ENCODE measurements around the gene SMIM41. TPM values are rescaled to one million over a fixed set of nuclear protein-coding genes. Genes with fewer than 3 reads are reported as not detected.

SMIM41 gene
- total RNA-seq, 1 donor from 2014 or later = not detected

DNA sequence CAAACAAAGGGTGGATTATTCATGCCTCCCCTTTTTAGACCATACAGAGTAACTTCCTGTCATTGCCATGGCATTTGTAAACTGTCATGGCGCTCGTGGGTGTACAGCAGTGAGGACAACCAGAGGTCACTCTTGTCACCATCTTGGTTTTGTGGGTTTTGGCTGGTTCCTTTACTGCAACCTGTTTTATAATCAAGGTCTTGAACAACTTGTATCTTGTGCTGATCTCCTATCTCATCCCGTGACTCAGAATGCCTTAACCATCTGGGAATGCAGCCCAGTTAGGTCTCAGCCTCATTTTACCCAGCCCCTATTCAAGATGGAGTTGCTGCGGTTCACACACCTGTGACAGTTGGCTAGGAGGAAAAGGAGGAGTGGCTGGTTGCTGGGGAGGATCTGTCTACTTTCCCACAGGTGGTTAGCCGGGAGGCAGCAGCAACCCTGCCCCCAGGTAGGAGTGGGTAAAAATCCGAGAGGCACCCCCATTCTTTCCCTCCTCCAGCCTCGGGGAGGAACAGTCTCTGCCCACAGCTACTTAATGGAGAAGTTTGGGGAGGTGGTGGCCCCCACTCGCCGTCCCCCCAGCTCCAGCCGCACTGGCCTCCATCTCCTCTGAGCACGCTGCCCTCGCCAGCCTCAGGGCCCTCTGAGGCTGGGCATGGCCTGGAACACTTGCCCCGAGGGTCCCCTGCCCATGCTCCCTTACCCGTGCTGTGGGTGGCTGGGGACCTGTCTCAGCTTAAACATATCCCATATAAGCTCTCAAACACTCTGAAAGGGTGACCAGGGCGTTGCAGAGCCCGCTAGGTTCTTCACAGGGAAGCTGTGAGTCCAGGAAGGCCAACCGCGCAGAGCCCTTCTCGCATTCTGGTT is 41.7 kb downstream of the SMIM41 start:
- no peak for DNase-seq (ENCODE audit: extremely low read depth, low read depth, low spot score)

DNA sequence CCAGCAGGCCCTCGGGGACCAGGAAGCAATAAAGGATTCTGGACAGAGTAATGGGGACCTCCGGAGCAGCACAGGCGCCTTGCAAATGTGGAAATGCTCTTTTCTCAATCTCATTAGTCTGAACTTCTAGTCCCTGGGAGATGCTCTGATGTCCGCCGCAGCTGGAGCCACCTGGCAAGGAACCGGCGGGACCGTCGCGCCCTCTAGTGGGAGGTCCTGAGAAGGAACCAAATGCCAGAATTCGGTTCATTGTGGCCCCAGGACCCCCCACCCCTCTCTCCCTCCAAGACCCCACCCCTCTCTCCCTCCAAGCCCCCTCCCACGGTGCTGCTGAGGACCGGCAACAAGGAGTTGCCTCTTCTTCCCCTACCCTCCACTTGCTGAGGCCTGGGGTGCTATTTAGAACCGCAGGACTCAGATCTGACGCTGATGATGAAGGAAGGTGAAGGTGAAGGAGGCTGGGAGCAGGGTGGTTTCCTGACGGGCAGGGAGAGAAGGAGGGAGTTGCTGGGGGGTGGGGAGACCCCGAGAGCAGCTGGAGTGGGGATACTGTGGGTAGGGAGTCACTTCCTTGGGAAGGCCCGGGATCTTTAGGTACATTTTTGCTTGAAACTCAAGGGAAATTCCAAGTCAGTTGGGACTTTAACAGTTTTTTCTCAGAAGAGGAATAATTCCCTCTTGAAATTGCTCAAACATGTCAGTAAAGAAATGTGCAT is 42.5 kb downstream of the SMIM41 start:
- DNase-seq (ENCODE audit: extremely low read depth, low read depth, low spot score) = no peak

DNA sequence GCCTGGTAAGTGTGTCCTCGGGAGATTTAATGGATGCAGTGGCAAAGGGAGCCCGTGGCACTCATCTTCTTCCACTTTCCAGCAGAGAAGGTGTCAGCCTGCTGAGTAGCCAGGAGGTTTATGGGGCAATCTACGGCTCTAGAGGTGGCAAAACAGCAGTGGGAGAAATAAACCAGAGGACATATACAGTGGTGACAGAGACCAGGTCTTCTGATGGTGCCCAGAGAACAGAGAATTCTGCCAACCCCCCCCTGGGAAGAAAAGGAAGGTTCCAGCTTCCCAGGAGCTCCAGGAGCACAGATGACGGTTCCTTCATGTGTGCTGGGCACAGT is 43.0 kb downstream of the SMIM41 start:
- no peak for DNase-seq (ENCODE audit: extremely low read depth, low read depth, low spot score)

DNA sequence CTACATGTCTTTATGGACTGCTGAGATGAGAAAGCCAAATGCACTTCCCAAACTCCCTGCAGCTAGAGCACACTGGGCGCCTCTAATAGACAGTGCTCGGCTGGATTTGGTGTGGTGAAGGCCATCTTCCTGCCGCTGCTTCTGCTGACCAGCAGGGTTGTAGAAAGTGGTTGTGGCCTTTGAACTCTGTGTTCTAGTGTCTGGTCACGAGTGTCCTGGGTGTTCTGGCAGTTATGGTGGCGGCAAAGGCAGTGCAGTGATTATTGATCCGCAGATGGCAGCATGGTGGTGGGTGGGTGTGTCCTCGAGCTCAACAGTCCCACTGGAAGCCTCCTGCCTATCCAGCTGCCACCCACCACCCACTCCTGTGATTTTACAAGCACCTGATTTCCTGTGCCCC is 43.4 kb downstream of the SMIM41 start:
- no peak for DNase-seq (ENCODE audit: extremely low read depth, low read depth, low spot score)

DNA sequence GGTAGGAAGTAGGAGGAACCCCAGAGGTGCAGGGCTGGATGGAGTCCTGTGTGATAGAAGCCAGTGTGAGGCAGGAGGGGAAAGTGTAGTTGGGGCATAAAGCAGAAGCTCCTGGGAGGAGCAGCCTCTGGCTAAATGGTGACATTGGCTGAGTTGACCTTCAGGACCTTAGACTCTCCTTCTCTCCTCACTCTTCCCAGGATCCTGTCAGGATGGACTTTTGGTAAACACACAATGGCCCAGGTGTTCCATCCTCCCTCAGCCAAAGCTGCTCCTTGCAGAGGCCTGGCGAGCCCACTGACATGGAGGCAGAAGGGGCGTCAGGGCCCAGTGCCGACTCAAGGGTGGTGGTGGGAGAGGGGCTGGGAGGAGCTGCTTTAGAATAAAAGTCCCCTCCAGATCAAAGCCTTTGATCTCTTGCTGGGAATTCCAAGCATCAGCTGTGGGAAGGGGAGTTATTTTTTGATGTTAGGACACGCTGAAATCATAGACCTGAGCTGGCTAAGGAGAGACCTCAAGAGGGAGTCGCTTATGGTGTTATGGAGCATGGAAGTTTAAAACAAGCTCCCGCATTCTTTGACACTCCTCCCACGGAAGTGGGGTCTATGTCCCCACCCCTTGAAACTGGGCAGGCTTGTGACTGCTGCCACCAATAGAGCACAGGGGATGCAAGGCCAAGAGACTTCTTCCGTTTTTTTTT is 44.1 kb downstream of the SMIM41 start:
- no peak for DNase-seq (ENCODE audit: extremely low read depth, low read depth, low spot score)

DNA sequence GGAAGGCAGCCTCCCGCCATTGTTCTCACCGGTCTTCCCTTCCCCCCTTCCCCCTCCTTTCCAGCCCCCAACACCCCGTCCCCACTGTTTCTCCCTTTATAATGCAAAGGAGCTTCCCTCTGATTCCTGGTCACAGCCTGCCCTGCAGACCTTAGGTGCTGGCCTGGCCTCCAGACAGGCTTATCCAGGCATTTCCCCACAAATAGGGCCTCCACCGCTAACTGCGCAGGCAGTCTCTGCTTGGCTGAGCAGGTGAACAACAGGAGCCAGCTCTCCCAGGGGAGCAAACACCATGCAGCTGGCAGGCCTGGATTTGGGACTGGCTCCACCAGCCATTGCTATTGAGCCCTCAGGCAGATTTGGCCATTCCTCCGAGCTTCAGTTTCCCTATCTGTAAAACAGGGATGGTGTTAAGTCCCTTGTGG is 46.0 kb downstream of the SMIM41 start:
- no peak for DNase-seq (ENCODE audit: extremely low read depth, low read depth, low spot score)

DNA sequence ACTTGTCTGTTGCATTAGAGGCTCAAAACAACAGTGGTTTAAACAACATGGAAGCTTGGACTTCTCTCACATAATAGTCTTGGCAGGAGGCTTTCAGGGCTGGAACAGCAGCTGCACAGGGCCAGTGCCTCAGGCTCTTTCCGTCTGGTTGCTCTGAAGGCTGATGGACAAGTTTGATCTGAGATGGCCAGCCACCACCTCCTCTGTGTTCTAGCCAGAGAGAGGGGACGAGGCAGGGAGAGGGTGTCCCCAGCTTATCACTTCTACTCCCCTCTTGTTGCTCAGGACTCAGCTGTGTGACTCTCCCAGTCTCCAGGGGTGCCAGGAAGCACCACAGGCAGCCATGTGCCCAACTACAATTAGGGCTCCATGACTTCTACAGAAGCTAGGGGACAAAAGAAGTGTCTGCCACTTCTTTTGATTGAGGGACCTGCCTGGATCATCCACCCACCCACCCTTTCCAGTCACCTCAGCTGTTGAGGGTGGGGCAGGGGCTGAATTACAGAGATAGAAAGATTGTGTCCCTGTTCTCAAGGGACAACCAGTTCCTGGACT is 46.6 kb downstream of the SMIM41 start:
- DNase-seq (ENCODE audit: extremely low read depth, low read depth, low spot score) = no peak

DNA sequence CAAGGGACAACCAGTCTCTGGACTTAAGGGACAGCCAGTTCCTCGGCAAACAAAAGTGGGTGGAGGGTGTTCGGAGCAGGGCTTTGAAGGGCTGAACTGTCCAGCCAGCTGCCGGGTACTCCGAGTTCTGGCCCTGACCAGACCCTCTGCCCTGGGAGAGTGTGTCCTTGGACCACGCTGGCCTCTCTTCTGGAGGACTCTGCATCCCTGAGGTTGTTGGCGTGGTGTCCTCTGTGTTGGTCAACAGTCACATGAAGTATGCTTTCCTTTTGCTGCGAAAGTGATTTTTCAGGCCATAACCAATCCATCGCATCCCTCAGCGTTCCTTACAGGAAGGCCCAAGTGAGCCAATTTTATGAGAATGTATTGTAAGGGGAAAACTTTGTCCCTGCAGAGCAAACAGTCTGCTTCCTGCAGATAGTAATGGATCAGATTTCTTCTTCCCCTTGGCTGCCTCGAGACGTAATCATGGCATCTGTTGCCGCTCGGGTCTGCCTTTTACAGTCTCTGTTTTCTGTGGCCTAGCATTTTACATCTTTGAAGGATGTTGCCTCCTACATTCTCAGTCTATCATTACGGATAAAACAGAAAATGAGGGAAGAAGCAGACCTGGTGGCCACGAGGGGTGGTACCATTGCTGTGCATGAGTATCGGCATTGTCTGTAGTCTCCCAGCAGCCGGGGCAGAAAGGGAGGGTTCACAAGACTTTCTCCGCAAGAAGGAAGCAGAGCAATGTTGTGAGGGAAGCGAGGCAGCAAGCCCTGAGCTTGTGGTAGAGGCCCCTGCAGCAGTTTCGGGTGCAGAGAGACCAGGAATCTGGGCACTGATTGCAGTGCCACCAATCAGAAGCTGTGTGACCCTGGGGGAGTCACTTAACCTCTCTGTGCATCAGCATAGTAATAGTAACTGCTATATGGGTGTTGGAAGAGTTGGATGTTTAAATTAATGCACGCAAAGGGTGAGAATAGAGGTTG is 47.4 kb downstream of the SMIM41 start:
- DNase-seq (ENCODE audit: extremely low read depth, low read depth, low spot score) = peak; percentile 94

DNA sequence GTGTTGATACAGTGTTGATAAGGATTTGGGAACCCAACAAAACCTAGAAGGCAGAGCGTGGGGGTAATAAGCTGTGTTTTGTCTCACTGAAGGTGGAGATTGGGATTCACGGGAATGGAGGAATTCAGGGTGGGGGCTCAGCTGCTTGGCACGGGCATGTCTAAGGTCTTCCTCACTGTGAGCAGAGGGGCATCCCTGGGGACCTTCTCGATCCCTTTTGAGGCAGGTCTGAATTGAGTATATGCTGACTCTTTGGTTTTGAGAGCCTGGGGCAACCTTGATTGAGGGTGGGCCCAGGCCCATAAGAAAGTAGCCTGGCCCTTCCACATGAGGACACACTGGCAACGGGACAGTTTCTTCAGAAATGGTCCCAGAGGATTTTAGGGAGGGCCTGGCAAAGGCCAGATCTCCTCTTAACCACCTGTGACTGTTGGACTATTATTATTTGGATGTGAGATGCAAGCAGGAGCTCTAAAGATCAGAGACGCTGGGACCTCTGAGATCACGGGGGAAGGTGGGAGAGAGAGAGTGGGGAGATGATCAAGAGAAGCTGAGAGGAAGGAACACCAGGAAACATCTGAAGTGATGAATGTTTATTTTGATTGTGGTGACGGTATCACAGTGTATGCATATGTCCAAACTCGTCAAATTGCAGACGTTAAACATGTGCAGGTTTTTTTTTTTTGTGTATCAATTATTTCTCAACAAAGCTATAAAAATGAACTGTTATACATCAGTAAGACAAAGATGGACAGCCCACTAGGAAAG is 48.4 kb downstream of the SMIM41 start:
- DNase-seq (ENCODE audit: extremely low read depth, low read depth, low spot score) = no peak

DNA sequence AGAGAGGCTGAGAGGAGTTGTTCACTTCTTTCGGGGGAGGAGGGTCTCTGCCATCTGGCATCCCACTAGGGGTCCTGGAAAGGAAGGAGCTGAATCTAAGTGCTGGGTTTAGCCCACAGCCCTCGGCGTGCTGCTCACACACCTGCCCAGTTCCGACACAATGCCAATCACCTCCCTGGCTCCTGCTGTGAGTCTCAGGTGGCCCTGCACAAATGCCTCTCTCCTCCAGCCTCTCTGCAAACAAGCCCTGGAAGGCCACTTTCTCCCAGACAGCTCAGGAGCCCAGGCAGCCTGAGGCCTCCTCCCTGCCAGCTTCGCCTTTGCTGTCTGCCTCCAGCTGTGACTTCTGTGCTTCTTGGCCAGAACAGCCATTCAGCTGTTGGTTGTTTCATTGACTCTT is 51.2 kb downstream of the SMIM41 start:
- no peak for DNase-seq (ENCODE audit: extremely low read depth, low read depth, low spot score)

DNA sequence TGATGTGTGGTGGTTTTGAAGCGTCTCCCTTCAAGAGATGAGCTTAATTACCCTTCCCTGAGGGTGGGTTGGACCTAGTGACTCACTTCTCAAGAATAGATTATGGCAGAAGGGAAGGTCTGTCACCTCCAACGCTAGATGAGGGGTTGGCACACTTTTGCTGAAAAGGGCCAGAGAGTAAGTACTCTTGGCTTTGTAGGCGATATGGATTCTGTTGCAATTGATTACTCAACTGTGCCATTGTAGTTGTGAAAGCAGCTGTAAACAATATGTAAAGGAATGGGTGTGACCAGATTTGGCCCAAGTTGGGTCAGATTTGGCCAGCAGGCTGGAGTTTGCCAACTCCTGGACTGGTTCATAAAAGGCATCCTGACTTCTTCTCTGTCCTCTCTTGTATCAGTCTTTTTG is 53.3 kb downstream of the SMIM41 start:
- DNase-seq (ENCODE audit: extremely low read depth, low read depth, low spot score) = no peak

DNA sequence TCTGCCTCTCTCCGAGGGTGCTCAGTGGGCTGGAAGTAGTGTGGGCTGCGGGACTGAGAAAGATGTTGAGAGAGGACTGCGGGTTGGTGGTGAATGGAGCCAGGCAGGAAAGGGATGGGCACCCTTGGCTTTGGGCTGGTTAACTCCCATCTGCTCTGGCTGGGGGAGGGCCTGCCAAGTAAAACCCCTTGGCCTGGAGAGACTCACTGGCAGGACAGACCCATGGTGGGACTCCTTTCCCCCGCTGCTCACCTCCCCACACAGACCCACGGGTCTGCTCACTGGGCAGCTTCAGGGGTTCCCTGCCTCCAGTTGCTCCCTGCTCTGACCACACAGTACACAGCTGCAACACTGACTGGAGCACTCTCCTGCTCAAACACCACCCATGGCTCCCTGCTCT is 58.2 kb downstream of the SMIM41 start:
- no peak for DNase-seq (ENCODE audit: extremely low read depth, low read depth, low spot score)

DNA sequence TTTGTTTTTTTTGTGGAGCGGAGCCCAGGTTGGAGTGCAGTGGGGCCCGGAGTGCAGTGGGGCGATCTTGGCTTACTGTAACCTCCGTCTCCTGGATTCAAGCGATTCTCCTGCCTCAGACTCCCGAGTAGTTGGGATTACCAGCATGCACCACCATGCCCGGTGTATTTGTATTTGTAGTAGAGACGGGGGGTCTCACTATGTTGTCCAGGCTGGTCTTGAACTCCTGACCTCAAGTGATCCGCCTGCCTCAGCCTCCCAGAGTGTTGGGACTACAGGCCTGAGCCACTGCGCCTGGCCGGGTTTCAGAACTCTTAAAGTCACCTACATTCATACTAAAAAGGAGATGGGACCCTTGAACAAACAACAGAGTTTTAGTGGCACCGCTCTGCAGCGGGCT is 59.6 kb downstream of the SMIM41 start:
- no peak for DNase-seq (ENCODE audit: extremely low read depth, low read depth, low spot score)

DNA sequence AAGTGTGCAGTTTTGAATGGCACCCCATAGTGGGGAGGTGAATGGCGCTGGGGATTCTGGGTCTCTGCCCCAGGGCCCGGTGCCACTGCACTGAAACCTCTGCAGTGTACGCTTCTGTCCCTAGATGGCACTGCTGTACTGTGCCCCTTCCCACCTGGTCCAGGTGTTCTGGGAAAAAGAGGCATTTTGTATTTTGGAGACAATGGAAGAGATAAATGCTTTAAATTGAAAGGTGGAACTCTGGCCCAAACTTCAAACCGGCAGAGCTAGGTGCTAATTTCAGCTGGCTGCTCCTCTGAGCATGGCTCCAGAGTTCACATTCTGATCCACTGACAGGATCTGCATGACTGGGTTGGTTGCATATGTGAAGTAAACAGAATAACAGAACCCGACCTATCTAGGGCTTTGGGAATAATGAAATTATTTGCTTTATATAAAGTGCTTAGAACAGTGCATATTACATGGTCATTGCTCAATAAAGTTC is 60.1 kb downstream of the SMIM41 start:
- no peak for DNase-seq (ENCODE audit: extremely low read depth, low read depth, low spot score)

DNA sequence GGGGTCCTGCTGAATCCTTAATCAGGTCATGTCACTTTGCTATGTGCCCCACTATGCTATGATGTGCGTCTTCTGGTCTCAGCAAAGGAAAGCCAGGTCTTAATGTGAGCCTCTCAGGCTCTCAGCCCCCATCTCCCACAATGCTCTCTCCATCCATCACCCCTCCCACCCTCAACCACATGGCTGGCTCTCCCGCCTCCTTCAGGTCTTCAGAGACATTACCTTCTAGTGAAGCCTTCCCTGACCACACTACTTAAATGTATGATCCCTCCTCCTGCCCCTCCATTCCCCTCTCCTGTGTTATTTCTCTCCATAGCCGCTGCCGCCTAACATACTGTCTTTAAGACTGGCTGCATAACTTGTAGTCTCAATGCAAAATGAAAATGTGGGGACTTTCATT is 61.8 kb downstream of the SMIM41 start:
- no peak for DNase-seq (ENCODE audit: extremely low read depth, low read depth, low spot score)

DNA sequence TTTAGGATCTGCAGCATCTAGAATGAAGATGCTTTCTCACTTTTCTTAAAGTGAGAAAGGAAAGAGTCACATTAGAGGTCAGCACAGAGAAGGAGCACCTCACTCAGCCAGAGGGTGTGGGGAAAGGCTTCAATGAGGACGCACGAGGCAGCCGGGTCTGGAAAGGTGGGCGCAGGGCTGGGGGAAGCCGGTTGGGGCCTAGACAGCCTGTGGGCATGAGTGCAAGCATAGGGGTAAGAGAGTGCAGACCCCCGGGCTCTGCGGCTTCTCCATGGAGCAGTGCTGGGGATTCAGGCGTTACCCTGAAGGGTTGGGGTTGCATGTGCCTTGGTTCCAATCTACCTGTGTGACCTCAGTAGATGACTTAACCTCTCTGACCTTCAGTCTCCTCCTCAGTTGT is 62.4 kb downstream of the SMIM41 start:
- DNase-seq (ENCODE audit: extremely low read depth, low read depth, low spot score) = no peak

DNA sequence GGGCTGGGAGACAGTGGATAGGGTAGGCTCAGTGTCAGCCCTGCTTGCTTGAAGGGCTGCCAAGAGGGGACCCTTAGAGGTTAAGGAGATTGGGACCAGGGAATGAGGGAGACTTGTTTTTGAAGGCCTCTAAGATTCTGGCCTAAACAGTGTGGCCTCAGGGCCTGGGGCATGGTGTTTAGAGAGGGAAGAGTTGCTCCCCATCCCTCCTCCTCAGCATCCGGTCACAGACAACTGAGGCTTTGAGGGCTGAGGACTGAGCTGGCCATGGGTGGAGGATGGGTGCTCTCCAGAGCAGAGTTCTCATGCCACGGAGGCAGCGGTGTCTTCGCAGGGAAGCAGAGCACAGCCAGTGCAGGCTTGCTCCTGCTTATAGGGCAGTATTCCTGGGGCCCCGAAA is 62.9 kb downstream of the SMIM41 start:
- DNase-seq (ENCODE audit: extremely low read depth, low read depth, low spot score) = no peak

DNA sequence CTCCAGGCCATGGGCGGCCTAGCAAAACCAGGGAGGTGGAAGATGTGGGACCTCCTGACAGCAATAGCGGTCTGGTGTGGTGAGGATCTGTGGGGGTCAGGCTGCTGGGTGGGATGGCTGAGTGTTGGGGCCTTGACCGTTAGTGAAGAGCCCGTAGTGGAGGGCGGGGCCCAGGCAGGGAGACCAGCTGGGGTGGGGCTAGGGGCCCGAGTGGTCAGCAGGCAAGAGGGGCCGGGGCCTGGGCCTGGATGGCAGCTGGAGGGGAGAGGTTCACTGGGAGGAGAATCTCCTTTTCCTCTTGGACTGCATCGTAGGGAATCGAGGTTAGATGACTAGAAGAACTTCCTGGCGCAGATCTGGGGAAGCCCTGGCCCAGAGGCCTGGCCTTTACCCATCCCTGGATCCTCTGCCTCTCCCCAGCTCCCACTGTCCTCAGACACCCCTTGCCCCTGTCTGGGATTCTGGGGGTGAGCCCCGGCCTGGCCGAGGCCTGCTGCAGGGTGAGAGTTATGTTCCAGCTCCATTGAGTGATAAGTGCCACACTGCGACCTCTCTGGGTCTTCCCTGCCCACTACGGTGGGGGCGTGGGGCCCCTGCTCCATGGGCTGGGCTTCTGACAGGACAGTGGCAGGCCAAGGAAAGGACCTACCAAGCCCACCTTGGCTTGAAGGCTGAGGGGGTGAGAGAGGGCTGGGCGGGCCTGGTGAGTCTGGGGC is 65.2 kb downstream of the SMIM41 start:
- DNase-seq (ENCODE audit: extremely low read depth, low read depth, low spot score) = no peak

All from glomerular endothelial cell (primary cell).